ENCODE results near the gene RNASEH2C.

- TF ChIP-seq CTCF (IDR thresholded peaks at IDR 0.05; ENCODE audit: poor library complexity): no peak
- TF ChIP-seq EZH2phosphoT487 (IDR thresholded peaks at IDR 0.05; ENCODE audit: low read depth, severe bottlenecking, unreplicated experiment): no peak
Observed at GRCh38 chr11:65713212-65713969, 7.2 kb downstream of the RNASEH2C start.

Measured in hepatocyte (in vitro differentiated cells).